UCSD-AML1 (cell line): Measurements from ENCODE around the gene TRAPPC13.
A peak's percentile ranks its signal among the peaks of the same experiment; 100 is the strongest.
"Not testable (repeated sequence)": the region's sequence is repeated elsewhere in the genome, so short reads cannot be mapped to it uniquely, and the experiment has no call there.

Source experiments
- DNase-seq: peaks from one replicate; lab custom pipeline; 2025; ENCODE audit not compliant: unreplicated experiment; lab: John Stamatoyannopoulos, UW

TRAPPC13 gene

GRCh38 chr5:65624571-65625555 is at the start of gene TRAPPC13, which contains the start of gene SHLD3:
TSS of gene TRAPPC13 (plus strand) at chr5:65625027. CDS start at chr5:65625061, 34 bp downstream.
TSS of gene SHLD3 (plus strand) at chr5:65625027. CDS start at chr5:65629588, 4,561 bp downstream.
- peak; percentile 67 for DNase-seq

GRCh38 chr5:65577141-65577540 is 47.7 kb upstream of the TRAPPC13 start:
- DNase-seq = no peak

GRCh38 chr5:65588694-65589093 is 36.1 kb upstream of the TRAPPC13 start:
- no peak for DNase-seq

- not testable (repeated sequence) for DNase-seq
Observed at GRCh38 chr5:65601761-65602160, 23.1 kb upstream of the TRAPPC13 start.

GRCh38 chr5:65611524-65611923 is 13.3 kb upstream of the TRAPPC13 start:
- DNase-seq = no peak

GRCh38 chr5:65612298-65612907 is 12.4 kb upstream of the TRAPPC13 start:
- no peak for DNase-seq

GRCh38 chr5:65620021-65620420 is 4.8 kb upstream of the TRAPPC13 start:
- no peak for DNase-seq

- DNase-seq = not testable (repeated sequence)
Observed at GRCh38 chr5:65621961-65622360, 2.9 kb upstream of the TRAPPC13 start.

- no peak for DNase-seq
Observed at GRCh38 chr5:65623482-65623881, 1.3 kb upstream of the TRAPPC13 start.

GRCh38 chr5:65624025-65624570 is 729 bp upstream of the TRAPPC13 start, which contains the start of gene TRIM23:
TSS of gene TRIM23 (minus strand) at chr5:65624333. CDS start at chr5:65624274, 59 bp downstream.
- peak; percentile 91 for DNase-seq

- no peak for DNase-seq
Observed at GRCh38 chr5:65625743-65626142, 916 bp downstream of the TRAPPC13 start.

GRCh38 chr5:65630981-65631380 is 6.2 kb downstream of the TRAPPC13 start:
- DNase-seq = no peak

GRCh38 chr5:65640240-65640639 is 15.4 kb downstream of the TRAPPC13 start:
- no peak for DNase-seq

- DNase-seq = no peak
Observed at GRCh38 chr5:65646938-65647337, 22.1 kb downstream of the TRAPPC13 start.

- no peak for DNase-seq
Observed at GRCh38 chr5:65647941-65648340, 23.1 kb downstream of the TRAPPC13 start.

GRCh38 chr5:65651144-65651543 is 26.3 kb downstream of the TRAPPC13 start:
- DNase-seq = no peak

- no peak for DNase-seq
Observed at GRCh38 chr5:65654713-65655112, 29.9 kb downstream of the TRAPPC13 start.

- no peak for DNase-seq
Observed at GRCh38 chr5:65663804-65664521, 39.1 kb downstream of the TRAPPC13 start.

- no peak for DNase-seq
Observed at GRCh38 chr5:65668696-65669095, 43.9 kb downstream of the TRAPPC13 start.

- DNase-seq = no peak
Observed at GRCh38 chr5:65672796-65673195, 48.0 kb downstream of the TRAPPC13 start.

- no peak for DNase-seq
Observed at GRCh38 chr5:65674749-65675148, 49.9 kb downstream of the TRAPPC13 start.
